Measurements from ENCODE around the gene PPP3R1.
A peak's percentile ranks its signal among the peaks of the same experiment; 100 is the strongest.

Gene PPP3R1

DNA sequence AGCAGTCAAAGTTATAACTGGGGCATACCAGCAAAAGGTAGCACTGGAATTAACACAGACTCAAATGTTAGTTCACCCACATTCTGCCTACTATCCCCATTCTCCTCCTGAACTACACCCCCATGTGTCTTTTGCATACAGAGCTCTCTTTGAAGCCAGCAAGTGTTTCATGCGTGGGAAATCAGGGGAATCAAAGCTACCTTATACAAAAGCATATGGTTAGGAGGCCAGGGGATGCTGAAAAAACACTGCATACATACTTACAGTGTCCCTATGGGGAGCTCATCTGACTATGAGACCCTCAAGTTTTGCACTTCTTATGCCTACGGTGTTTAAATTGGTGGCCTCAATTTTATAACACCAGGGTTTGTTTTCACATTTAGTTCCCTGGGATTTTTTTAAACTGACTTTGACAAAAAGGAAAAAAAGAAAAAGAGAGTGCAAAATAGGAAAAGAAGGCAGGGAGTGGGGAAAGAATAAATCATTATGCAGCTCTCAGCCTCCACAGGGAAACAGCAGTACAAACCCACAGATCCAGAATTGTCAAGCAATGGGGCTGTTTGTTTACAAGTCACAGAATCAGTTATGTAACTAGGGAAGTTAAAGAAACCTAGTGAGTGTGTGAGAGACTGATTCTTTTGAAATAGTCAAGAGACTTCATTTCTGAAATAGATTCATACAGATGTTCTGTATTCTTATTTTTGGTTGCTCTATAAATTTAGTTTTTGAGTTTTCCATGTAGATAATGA, 20.1 kb upstream of the PPP3R1 start:
- Histone ChIP-seq H3K27ac (ENCODE audit: insufficient read depth in 1 of 2, low read depth in 1 of 2, low read length in 2 of 2, poor library complexity in 1 of 2, severe bottlenecking in 2 of 2) (peak overlapping the region; percentile 82 to 95), H3K36me3 (ENCODE audit: control insufficient read depth in 4 of 4, insufficient read depth in 4 of 4, low read length in 3 of 4) (no peaks in the 10 kb centered on the region), H3K4me3 (ENCODE audit: control insufficient read depth in 1 of 7, extremely low read depth in 1 of 7, insufficient read depth in 4 of 7, low read depth in 2 of 7, low read length in 6 of 7) (peak overlapping the region in 2 of 7 experiments; percentile 37 to 46), H3K9me3 (ENCODE audit: control extremely low read depth in 1 of 5, control insufficient read depth in 4 of 5, insufficient read depth in 2 of 5, low read depth in 1 of 5, low read length in 4 of 5) (no peaks in the 10 kb centered on the region), H3K4me1 (ENCODE audit: control extremely low read depth in 1 of 4, control insufficient read depth in 4 of 4, insufficient read depth in 4 of 4, low read length in 3 of 4) (peaks cover 10 to 23% (median 13%) of the 10 kb centered on the region in 4 experiments), H3K27me3 (replicated peaks in 2 of 5; ENCODE audit: control insufficient read depth in 4 of 5, insufficient read depth in 5 of 5, low read length in 4 of 5) (no peaks in the 10 kb centered on the region)
- CTCF ChIA-PET: interaction anchor here (0.6 to 5.8 kb wide), 9 partner anchors 11 to 984 kb away, joined by 3 to 32 read pairs (median 3); no protein-coding TSS in a partner anchor
- DNase-seq: peak; percentile 79 to 96 (median 92)
- POLR2A ChIA-PET: interaction anchor here (0.6 kb wide), 1 partner anchor 21 kb away, joined by 3 read pairs; no protein-coding TSS in a partner anchor
- WGBS (ENCODE audit: insufficient coverage): 71% methylated on average over 2 of the region's 2 CpGs

DNA sequence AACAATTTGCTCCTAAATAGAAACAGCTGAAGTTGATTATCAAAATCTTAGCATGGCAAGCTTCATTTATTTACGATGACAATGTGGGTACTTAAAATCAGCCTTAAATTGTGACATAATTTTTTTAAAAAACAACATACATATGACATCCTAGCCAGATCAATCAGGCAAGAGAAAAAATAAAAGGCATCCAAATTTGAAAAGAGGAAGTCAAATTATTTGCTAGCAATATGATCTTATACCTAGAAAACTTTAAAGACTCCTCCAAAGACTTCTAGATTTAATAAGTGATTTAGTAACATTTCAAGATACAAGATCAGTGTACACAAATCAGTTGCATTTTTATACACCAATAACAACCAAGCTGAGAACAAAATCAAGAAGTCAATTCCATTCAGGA, 14.3 kb upstream of the PPP3R1 start:
- H3K9me3 ChIP-seq (ENCODE audit: control extremely low read depth in 1 of 5, control insufficient read depth in 4 of 5, insufficient read depth in 2 of 5, low read depth in 1 of 5, low read length in 4 of 5): no peaks in the 10 kb centered on the region
- peak in 1 of 3 donors; percentile 31 for DNase-seq
- H3K36me3 ChIP-seq (ENCODE audit: control insufficient read depth in 4 of 4, insufficient read depth in 4 of 4, low read length in 3 of 4): no peaks in the 10 kb centered on the region
- H3K27ac ChIP-seq (ENCODE audit: insufficient read depth in 1 of 2, low read depth in 1 of 2, low read length in 2 of 2, poor library complexity in 1 of 2, severe bottlenecking in 2 of 2): no peak overlapping the region
- POLR2A ChIA-PET: no interaction called here
- CTCF ChIA-PET: interaction anchor here (1.4 kb wide), 1 partner anchor 18 kb away, joined by 3 read pairs; no protein-coding TSS in a partner anchor
- H3K4me1 ChIP-seq (ENCODE audit: control extremely low read depth in 1 of 4, control insufficient read depth in 4 of 4, insufficient read depth in 4 of 4, low read length in 3 of 4): peaks cover 0 to 4% (median 2%) of the 10 kb centered on the region in 4 experiments
- WGBS (ENCODE audit: insufficient coverage): no CpG with 5 or more reads among the region's 1 CpG
- H3K27me3 ChIP-seq (replicated peaks in 2 of 5; ENCODE audit: control insufficient read depth in 4 of 5, insufficient read depth in 5 of 5, low read length in 4 of 5): no peaks in the 10 kb centered on the region
- H3K4me3 ChIP-seq (ENCODE audit: control insufficient read depth in 1 of 7, extremely low read depth in 1 of 7, insufficient read depth in 4 of 7, low read depth in 2 of 7, low read length in 6 of 7): no peak overlapping the region

DNA sequence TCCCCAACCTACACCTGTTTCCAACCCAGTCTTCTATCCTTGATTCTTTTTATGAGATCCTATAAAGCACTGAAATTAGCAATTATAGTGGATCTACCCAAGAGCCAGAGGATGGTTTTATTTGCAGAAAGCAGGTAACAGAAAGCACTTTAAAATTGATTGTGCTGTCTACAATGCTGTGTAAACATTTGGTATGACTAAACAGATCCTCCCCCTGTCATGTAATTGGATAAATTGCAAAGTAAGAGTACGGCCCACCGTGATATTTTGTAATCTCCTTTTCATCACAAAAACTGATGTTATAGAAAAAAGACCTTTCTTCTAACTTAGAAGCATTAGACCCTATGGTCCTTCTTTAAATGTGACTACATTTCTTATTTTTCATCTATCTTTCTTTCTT, 11.3 kb upstream of the PPP3R1 start:
- H3K27ac ChIP-seq (ENCODE audit: insufficient read depth in 1 of 2, low read depth in 1 of 2, low read length in 2 of 2, poor library complexity in 1 of 2, severe bottlenecking in 2 of 2): no peak overlapping the region
- CTCF ChIA-PET: interaction anchor here (0.7 kb wide), 1 partner anchor 645 kb away, joined by 3 read pairs; no protein-coding TSS in a partner anchor
- H3K4me1 ChIP-seq (ENCODE audit: control extremely low read depth in 1 of 4, control insufficient read depth in 4 of 4, insufficient read depth in 4 of 4, low read length in 3 of 4): no peaks in the 10 kb centered on the region
- H3K36me3 ChIP-seq (ENCODE audit: control insufficient read depth in 4 of 4, insufficient read depth in 4 of 4, low read length in 3 of 4): no peaks in the 10 kb centered on the region
- no peak for DNase-seq
- H3K27me3 ChIP-seq (replicated peaks in 2 of 5; ENCODE audit: control insufficient read depth in 4 of 5, insufficient read depth in 5 of 5, low read length in 4 of 5): no peaks in the 10 kb centered on the region
- POLR2A ChIA-PET: no interaction called here
- no peaks in the 10 kb centered on the region for H3K9me3 ChIP-seq (ENCODE audit: control extremely low read depth in 1 of 5, control insufficient read depth in 4 of 5, insufficient read depth in 2 of 5, low read depth in 1 of 5, low read length in 4 of 5)
- no peak overlapping the region for H3K4me3 ChIP-seq (ENCODE audit: control insufficient read depth in 1 of 7, extremely low read depth in 1 of 7, insufficient read depth in 4 of 7, low read depth in 2 of 7, low read length in 6 of 7)
- WGBS (ENCODE audit: insufficient coverage): 100% methylated on average over 2 of the region's 2 CpGs

DNA sequence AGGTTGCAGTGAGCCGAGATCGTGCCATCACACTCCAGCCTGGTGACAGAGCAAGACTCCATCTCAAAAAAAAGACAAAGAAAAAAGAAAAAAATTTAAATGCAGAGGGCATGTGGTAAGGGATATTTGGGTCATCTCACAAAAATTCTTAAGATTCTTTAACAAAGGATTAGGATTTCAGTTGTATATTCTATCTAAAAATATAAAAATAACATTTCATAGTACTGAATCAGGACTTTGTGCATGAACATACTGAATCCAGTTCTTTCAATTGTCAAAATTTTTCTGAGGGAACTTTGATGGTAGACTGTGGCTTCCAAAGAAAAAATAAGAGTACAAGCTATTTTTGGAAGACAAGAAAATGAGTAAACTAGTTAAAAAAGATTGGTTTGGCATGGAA, 6.5 kb upstream of the PPP3R1 start:
- ChIA-PET CTCF (interaction anchor here (1.1 to 1.9 kb wide), 3 partner anchors 13 to 24 kb away, joined by 3 to 6 read pairs (median 4); no protein-coding TSS in a partner anchor), POLR2A (no interaction called here)
- Histone ChIP-seq H3K4me1 (ENCODE audit: control extremely low read depth in 1 of 4, control insufficient read depth in 4 of 4, insufficient read depth in 4 of 4, low read length in 3 of 4) (peaks cover 8 to 20% (median 17%) of the 10 kb centered on the region in 4 experiments), H3K27ac (ENCODE audit: insufficient read depth in 1 of 2, low read depth in 1 of 2, low read length in 2 of 2, poor library complexity in 1 of 2, severe bottlenecking in 2 of 2) (no peak overlapping the region), H3K4me3 (ENCODE audit: control insufficient read depth in 1 of 7, extremely low read depth in 1 of 7, insufficient read depth in 4 of 7, low read depth in 2 of 7, low read length in 6 of 7) (no peak overlapping the region), H3K36me3 (ENCODE audit: control insufficient read depth in 4 of 4, insufficient read depth in 4 of 4, low read length in 3 of 4) (no peaks in the 10 kb centered on the region), H3K27me3 (replicated peaks in 2 of 5; ENCODE audit: control insufficient read depth in 4 of 5, insufficient read depth in 5 of 5, low read length in 4 of 5) (no peaks in the 10 kb centered on the region), H3K9me3 (ENCODE audit: control extremely low read depth in 1 of 5, control insufficient read depth in 4 of 5, insufficient read depth in 2 of 5, low read depth in 1 of 5, low read length in 4 of 5) (no peaks in the 10 kb centered on the region)
- WGBS (ENCODE audit: insufficient coverage): no CpG with 5 or more reads among the region's 2 CpGs
- no peak for DNase-seq

DNA sequence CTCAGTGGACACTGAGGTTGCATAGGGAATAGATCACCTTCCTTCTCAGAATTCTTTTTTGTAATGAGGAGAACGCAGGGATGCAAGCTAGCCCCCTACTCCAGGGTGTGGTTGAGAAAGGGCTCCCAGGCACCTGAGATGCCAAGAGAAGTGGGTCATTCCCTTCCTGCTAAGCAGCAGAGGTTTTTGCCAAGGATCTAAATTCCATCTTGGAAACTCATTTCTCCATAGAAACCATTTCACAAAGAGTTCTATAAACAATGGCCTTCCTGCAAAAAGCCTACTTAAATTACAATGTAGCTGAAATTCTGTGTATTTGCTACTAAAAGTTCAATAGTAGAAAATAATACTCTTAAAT, 3.7 kb upstream of the PPP3R1 start:
- 100% methylated on average over 1 of the region's 1 CpG for WGBS (ENCODE audit: insufficient coverage)
- no peak for DNase-seq
- Histone ChIP-seq H3K4me3 (ENCODE audit: control insufficient read depth in 1 of 7, extremely low read depth in 1 of 7, insufficient read depth in 4 of 7, low read depth in 2 of 7, low read length in 6 of 7) (peak overlapping the region in 1 of 7 experiments; percentile 40), H3K27me3 (replicated peaks in 2 of 5; ENCODE audit: control insufficient read depth in 4 of 5, insufficient read depth in 5 of 5, low read length in 4 of 5) (no peaks in the 10 kb centered on the region), H3K36me3 (ENCODE audit: control insufficient read depth in 4 of 4, insufficient read depth in 4 of 4, low read length in 3 of 4) (no peaks in the 10 kb centered on the region), H3K27ac (ENCODE audit: insufficient read depth in 1 of 2, low read depth in 1 of 2, low read length in 2 of 2, poor library complexity in 1 of 2, severe bottlenecking in 2 of 2) (peak overlapping the region in 1 of 2 experiments; percentile 93), H3K9me3 (ENCODE audit: control extremely low read depth in 1 of 5, control insufficient read depth in 4 of 5, insufficient read depth in 2 of 5, low read depth in 1 of 5, low read length in 4 of 5) (no peaks in the 10 kb centered on the region), H3K4me1 (ENCODE audit: control extremely low read depth in 1 of 4, control insufficient read depth in 4 of 4, insufficient read depth in 4 of 4, low read length in 3 of 4) (peaks cover 8 to 25% (median 19%) of the 10 kb centered on the region in 4 experiments)
- ChIA-PET POLR2A (no interaction called here), CTCF (interaction anchor here (0.6 to 1.7 kb wide), 2 partner anchors 26 to 59 kb away, joined by 3 read pairs; no protein-coding TSS in a partner anchor)

DNA sequence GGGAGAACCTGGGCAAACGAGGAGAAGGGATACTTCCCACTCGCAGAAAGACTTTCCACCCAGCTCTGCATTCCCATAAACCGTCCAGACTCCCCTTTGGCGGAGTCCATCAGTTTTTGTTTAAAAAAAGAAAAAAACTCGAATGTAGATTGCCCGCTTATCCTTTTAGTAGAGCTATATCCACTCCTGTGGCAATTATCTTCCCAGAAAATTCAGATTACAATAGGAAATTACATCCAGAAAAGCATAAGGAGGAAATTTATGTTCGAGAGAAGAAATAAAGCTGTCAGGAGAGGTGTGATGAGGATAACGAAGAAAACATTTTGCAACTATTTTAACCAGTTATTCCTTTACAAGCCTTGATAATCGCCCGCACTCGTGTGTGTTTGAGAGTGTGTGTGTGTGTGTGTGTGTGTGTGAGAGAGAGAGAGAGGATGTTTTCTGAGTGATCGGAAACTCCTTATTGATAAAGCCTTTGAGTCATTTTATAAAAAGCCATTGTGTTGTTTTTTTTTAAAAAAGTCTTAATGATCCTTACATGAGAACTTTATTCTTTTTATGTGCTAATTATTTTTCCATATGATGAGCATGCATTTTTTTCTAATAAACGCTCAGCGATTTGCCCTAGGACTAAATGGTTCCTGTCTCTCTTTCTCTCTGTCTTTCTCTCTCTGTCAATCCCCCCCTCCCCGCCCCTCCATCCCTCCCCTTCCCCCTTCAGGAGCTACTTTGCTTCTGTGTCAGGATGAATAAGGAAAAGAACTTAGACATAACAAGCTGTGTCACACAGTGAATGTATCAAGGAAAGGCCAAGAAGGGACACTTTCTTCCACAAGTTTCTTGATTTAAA, 1.1 kb upstream of the PPP3R1 start:
- ChIA-PET CTCF (interaction anchor here (0.7 to 1.4 kb wide), 7 partner anchors 17 to 64 kb away, joined by 3 to 5 read pairs (median 3); no protein-coding TSS in a partner anchor), POLR2A (no interaction called here)
- WGBS (ENCODE audit: insufficient coverage): 0% methylated on average over 1 of the region's 15 CpGs
- DNase-seq: peak; percentile 49 to 66 (median 51)
- Histone ChIP-seq H3K27ac (ENCODE audit: insufficient read depth in 1 of 2, low read depth in 1 of 2, low read length in 2 of 2, poor library complexity in 1 of 2, severe bottlenecking in 2 of 2) (peak overlapping the region; percentile 92 to 93), H3K36me3 (ENCODE audit: control insufficient read depth in 4 of 4, insufficient read depth in 4 of 4, low read length in 3 of 4) (peaks cover 0 to 8% (median 0%) of the 10 kb centered on the region in 4 experiments), H3K4me3 (ENCODE audit: control insufficient read depth in 1 of 7, extremely low read depth in 1 of 7, insufficient read depth in 4 of 7, low read depth in 2 of 7, low read length in 6 of 7) (peak overlapping the region; percentile 83 to 99 (median 96)), H3K27me3 (replicated peaks in 2 of 5; ENCODE audit: control insufficient read depth in 4 of 5, insufficient read depth in 5 of 5, low read length in 4 of 5) (no peaks in the 10 kb centered on the region), H3K4me1 (ENCODE audit: control extremely low read depth in 1 of 4, control insufficient read depth in 4 of 4, insufficient read depth in 4 of 4, low read length in 3 of 4) (peaks cover 26 to 45% (median 34%) of the 10 kb centered on the region in 4 experiments), H3K9me3 (ENCODE audit: control extremely low read depth in 1 of 5, control insufficient read depth in 4 of 5, insufficient read depth in 2 of 5, low read depth in 1 of 5, low read length in 4 of 5) (no peaks in the 10 kb centered on the region)

All from common myeloid progenitor, CD34-positive (primary cell).